Activated B cell treated with CpG ODN at 0.5 μM for 24 hours (primary cell): ENCODE data around the gene ZFP36. TPM values are rescaled to one million over a fixed set of nuclear protein-coding genes. Genes with fewer than 3 reads are reported as not detected.

Source experiments
- ATAC-seq: fragments of 200-7000 bp; cut with Tn5 transposase; one replicate; pipeline ENCODE4 v1.10.0; 2021; ENCODE audit warnings: low read depth, mild to moderate bottlenecking, moderate library complexity
- CTCF ChIA-PET: fragments of 350-600 bp; sonication (Branson Sonifier 250); formaldehyde crosslinking; loops from one replicate; lab custom pipeline; 2021; ENCODE audit warnings: antibody characterized with exemption; lab: Charles Lee
- POLR2A ChIA-PET: fragments of 350-600 bp; sonication (Branson Sonifier 250); formaldehyde crosslinking; loops from one replicate; lab custom pipeline; 2021; ENCODE audit warnings: antibody characterized with exemption; lab: Charles Lee
- DNase-seq: peaks from one replicate; pipeline ENCODE4 v3.0.0; 2022
- H3K27ac Mint-ChIP-seq: one replicate; pipeline ENCODE4 v1.8.0; 2020; ENCODE audit warnings: mixed read lengths
- H3K27me3 Mint-ChIP-seq: one replicate; pipeline ENCODE4 v1.8.0; 2021; ENCODE audit warnings: mixed read lengths
- H3K36me3 Mint-ChIP-seq: one replicate; pipeline ENCODE4 v1.8.0; 2021; ENCODE audit warnings: low read depth, mixed read lengths
- H3K4me1 Mint-ChIP-seq: one replicate; pipeline ENCODE4 v1.8.0; 2021; ENCODE audit warnings: mixed read lengths
- H3K4me3 Mint-ChIP-seq: one replicate; pipeline ENCODE4 v1.8.0; 2020; ENCODE audit warnings: mild to moderate bottlenecking, mixed read lengths
- H3K9me3 Mint-ChIP-seq: one replicate; pipeline ENCODE4 v1.8.0; 2020; ENCODE audit warnings: mixed read lengths
- intact Hi-C: fragments of 100-400 bp; cut with micrococcal nuclease; formaldehyde crosslinking; loops from one replicate; pipeline ENCODE4 v1.15.1; 2024
- total RNA-seq: library from RNA; stranded (reverse); gene quantifications from 2 replicates; pipeline ENCODE4 v1.2.3, GENCODE V29; 2022
- TF ChIP-seq, protein P1 (sequence below): fragments of 200-600 bp; IDR thresholded peaks from one replicate; pipeline ENCODE4 v1.8.0; 2022; ENCODE audit warnings: antibody characterized with exemption, mild to moderate bottlenecking

Gene ZFP36
- total RNA-seq, 1 donor from 2014 or later = 206 TPM

DNA sequence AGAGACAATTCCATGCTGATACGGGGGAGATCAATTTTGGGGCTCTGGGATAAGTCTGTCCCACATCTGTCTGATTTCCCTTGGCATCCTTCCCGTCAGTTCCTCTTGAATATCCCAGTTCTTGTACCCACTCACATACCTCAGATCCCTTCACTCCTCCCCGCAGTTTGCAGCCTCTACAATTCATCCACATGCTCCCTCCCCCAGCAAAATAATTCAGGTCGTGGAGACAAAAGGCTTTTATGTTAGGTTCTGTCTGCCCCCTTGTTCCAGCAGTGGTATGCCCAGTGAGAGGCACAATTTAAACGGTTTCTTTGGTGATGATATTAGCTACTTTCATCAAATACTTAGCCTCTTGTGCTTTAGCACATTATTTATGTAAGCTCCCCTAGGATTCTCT is 19.5 kb downstream of the ZFP36 start:
- Mint-ChIP-seq H3K4me1 (peaks cover 10% of the 10 kb centered on the region), H3K27ac (no peak overlapping the region), H3K4me3 (no peak overlapping the region), H3K9me3 (no peaks in the 10 kb centered on the region), H3K36me3 (peaks cover 38% of the 10 kb centered on the region), H3K27me3 (no peaks in the 10 kb centered on the region)
- ChIA-PET POLR2A (interaction anchor here (3.2 to 11.0 kb wide), 2 partner anchors 8 to 9 kb away, joined by 31 to 285 read pairs; partner anchors contain the start of genes PLEKHG2 and RPS16), CTCF (interaction anchor here (0.7 kb wide), 1 partner anchor 15 kb away, joined by 3 read pairs; no protein-coding TSS in a partner anchor)
- intact Hi-C loops = no loop called here
- no peak for ATAC-seq
- TF ChIP-seq, protein P1, sequence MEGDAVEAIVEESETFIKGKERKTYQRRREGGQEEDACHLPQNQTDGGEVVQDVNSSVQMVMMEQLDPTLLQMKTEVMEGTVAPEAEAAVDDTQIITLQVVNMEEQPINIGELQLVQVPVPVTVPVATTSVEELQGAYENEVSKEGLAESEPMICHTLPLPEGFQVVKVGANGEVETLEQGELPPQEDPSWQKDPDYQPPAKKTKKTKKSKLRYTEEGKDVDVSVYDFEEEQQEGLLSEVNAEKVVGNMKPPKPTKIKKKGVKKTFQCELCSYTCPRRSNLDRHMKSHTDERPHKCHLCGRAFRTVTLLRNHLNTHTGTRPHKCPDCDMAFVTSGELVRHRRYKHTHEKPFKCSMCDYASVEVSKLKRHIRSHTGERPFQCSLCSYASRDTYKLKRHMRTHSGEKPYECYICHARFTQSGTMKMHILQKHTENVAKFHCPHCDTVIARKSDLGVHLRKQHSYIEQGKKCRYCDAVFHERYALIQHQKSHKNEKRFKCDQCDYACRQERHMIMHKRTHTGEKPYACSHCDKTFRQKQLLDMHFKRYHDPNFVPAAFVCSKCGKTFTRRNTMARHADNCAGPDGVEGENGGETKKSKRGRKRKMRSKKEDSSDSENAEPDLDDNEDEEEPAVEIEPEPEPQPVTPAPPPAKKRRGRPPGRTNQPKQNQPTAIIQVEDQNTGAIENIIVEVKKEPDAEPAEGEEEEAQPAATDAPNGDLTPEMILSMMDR = no peak
- DNase-seq = no peak

DNA sequence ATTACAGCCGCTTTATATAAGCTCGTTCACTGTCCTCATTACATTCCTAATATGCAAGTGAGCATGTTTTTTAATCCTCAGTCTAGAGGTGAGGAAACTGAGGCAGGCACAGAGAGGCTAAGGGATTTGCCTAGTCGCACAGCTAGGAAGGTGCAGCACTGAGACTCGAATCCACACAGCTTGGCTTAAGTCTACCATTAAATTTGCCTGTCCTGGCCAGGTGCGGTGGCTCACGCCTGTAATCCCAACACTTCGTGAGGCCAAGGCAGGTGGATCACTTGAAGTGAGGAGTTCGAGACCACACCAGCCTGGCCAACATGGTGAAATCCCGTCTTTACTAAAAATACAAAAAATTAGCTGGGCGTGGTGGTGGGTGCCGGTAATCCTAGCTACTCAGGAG is 21.1 kb downstream of the ZFP36 start:
- TF ChIP-seq, protein P1 = no peak
- H3K27ac Mint-ChIP-seq = no peak overlapping the region
- peaks cover 13% of the 10 kb centered on the region for H3K4me1 Mint-ChIP-seq
- POLR2A ChIA-PET = interaction anchor here (0.7 to 11.0 kb wide), 5 partner anchors 8 to 1333 kb away, joined by 3 to 285 read pairs (median 4); partner anchors contain the start of genes MED29, PAF1, PLEKHG2 and RPS16
- H3K9me3 Mint-ChIP-seq = no peaks in the 10 kb centered on the region
- no peaks in the 10 kb centered on the region for H3K27me3 Mint-ChIP-seq
- DNase-seq (no peak), ATAC-seq (no peak)
- intact Hi-C loops = no loop called here
- CTCF ChIA-PET = interaction anchor here (0.7 to 1.1 kb wide), 3 partner anchors 30 to 73 kb away, joined by 3 to 5 read pairs (median 3); no protein-coding TSS in a partner anchor
- H3K36me3 Mint-ChIP-seq = peaks cover 35% of the 10 kb centered on the region
- H3K4me3 Mint-ChIP-seq = no peak overlapping the region

DNA sequence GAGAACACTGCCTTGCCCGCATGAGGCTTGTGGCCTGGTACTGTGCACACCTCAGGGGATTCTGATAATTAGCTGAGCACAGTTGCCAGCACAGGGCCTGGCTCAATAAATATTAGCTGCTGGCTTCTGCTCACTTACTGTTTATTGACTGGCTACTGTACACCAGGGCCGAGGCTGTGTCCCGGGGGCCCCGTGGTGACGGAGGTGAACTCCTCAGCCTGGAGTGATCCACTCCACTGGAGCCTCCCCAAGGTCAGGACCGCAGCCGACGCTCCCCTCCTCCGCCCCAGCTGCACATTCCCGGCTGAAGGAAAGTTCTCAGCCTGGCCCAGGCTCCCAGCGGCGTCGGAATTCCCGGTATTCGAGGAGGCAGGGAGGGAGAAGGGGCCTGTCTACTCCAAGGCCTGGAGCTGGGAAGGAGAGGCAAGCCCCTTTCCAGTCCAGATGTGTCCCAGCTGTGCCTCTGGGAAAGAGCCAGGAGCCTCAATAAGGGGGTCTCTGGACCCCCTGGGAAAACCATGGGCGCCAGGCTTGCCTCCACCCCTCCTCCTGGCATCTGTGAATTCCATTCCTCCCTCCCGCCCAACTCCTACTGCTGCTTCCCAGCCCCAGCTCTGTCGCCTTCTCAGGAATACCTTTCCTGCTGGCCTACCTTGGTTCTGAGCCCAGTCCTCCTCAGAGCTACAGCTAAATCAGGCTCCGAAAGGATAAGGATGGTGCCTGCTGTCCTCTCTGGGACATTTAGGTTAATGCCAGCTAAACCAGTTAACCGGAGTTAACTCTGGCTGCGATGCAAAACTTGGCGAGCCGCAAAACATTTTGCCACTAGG is 21.9 kb downstream of the ZFP36 start:
- POLR2A ChIA-PET = interaction anchor here (1.3 to 11.0 kb wide), 4 partner anchors 7 to 38 kb away, joined by 3 to 285 read pairs (median 17); partner anchors contain the start of genes MED29, PAF1, PLEKHG2 and RPS16
- H3K36me3 Mint-ChIP-seq = peaks cover 37% of the 10 kb centered on the region
- no peaks in the 10 kb centered on the region for H3K9me3 Mint-ChIP-seq
- no peak for DNase-seq
- no peak overlapping the region for H3K4me3 Mint-ChIP-seq
- TF ChIP-seq, protein P1 = no peak
- H3K4me1 Mint-ChIP-seq = peaks cover 21% of the 10 kb centered on the region
- intact Hi-C loops = no loop called here
- no peak for ATAC-seq
- H3K27ac Mint-ChIP-seq = no peak overlapping the region
- CTCF ChIA-PET = interaction anchor here (0.8 to 1.0 kb wide), 2 partner anchors 32 to 104 kb away, joined by 4 to 5 read pairs; partner anchors contain the start of gene EID2B
- H3K27me3 Mint-ChIP-seq = no peaks in the 10 kb centered on the region

DNA sequence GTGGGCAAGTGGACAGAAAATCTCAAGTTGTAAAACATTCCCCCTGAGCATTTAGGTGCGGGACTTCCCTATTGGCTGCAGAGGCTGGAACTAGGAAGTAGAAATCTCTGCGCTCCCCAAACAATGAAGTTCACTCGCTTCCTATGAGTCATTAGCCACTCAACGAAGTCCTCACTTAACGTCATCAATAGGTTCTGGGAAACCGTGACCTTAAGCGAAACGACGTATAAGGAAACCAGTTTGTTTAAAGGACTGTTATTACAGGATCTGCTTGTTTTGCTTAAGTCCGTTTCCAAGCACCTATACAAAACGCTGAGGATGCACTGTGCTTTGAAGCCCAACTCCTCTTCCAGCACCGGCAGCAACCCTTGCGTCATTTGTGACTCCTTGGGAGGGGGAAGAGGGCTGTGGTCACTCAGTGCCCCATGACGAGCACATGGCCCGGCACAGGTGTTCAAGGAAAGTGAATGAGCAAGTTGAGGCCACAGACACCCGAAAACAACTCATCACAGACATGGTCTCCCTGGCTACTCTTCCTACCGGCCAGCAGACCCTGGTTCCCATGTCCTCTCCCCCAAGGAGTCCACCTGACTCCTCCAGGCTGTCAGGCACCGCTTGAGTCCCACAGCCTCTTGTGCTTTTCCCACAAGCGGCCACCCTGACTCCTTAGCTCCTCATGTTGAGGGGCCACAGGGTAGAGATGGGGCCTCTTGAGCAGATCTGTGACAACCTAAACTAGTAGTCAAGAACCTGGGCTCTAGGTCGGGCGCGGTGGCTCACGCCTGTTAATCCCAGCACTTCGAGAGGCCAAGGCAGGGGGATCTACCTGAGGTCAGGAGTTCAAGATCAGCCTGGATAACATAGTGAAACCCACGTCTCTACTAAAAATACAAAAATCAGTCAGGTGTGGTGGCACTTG is 24.3 kb downstream of the ZFP36 start:
- H3K4me3 Mint-ChIP-seq = peak overlapping the region; percentile 46
- TF ChIP-seq, protein P1 = no peak
- ChIA-PET POLR2A (interaction anchor here (0.6 to 11.0 kb wide), 9 partner anchors 13 to 1933 kb away, joined by 3 to 285 read pairs (median 6); partner anchors contain the start of genes DLL3, MED29, PAF1 and PLEKHG2), CTCF (no interaction called here)
- H3K27me3 Mint-ChIP-seq = no peaks in the 10 kb centered on the region
- peaks cover 46% of the 10 kb centered on the region for H3K36me3 Mint-ChIP-seq
- DNase-seq (peak; percentile 37), ATAC-seq (peak; percentile 67)
- peak overlapping the region; percentile 88 for H3K27ac Mint-ChIP-seq
- H3K9me3 Mint-ChIP-seq = no peaks in the 10 kb centered on the region
- H3K4me1 Mint-ChIP-seq = peaks cover 43% of the 10 kb centered on the region
- intact Hi-C loops = loop anchor here (1.0 kb wide), 1 partner anchor 19 kb away; the partner anchor contains the start of gene PLEKHG2
